ENCODE data around the gene CMTR1. TPM values are rescaled to one million over a fixed set of nuclear protein-coding genes. Genes with fewer than 3 reads are reported as not detected.
"Not testable (repeated sequence)": the region's sequence is repeated elsewhere in the genome, so short reads cannot be mapped to it uniquely, and the experiment has no call there.

CMTR1 gene
- total RNA-seq, 2 experiments from 2014 or later = 32.3 to 42.8 TPM

DNA sequence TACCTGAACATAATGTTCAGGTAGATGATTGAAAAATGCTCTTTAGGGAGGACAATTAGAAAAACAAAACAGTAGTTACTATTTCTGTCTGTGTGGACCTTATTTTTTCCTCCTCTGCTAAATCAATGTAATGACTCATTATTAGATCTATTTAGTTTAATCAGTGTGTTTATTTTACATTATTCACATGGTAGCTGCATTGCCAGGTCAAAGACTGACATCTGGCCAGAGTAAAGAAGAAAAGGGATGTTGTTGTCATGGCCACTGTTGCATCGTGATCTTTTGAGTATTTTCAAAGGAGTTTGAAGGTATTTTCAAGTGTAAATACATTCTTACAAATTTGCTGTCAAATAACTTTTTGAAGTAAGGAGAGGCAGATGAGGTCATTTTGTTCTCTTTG, 5.9 kb downstream of the CMTR1 start:
- Histone ChIP-seq H3K36me3 (ENCODE audit: insufficient read depth, low read length) (peaks cover 79% of the 10 kb centered on the region), H3K4me2 (ENCODE audit: low read length) (no peak overlapping the region), H3K4me3 (ENCODE audit: low read depth, low read length, poor library complexity, severe bottlenecking) (no peak overlapping the region), H3K9me3 (ENCODE audit: low read length) (no peaks in the 10 kb centered on the region), H4K20me1 (ENCODE audit: insufficient read depth, low read length) (no peaks in the 10 kb centered on the region), H3K9me2 (ENCODE audit: insufficient read depth, low read length) (no peaks in the 10 kb centered on the region), H2AFZ (ENCODE audit: low read length) (no peak overlapping the region), H3K4me1 (ENCODE audit: insufficient read depth, low read length, poor library complexity, severe bottlenecking) (peaks cover 15% of the 10 kb centered on the region), H3K27ac (ENCODE audit: low read depth, low read length, poor library complexity, severe bottlenecking) (no peak overlapping the region), H3K79me2 (ENCODE audit: insufficient read depth, low read depth, low read length) (peaks cover 24% of the 10 kb centered on the region; the same call in 1 of the 2 replicates)
- BruUV-seq (replicated peaks) = no TSS peak
- TF ChIP-seq EZH2phosphoT487 (IDR thresholded peaks at IDR 0.05; ENCODE audit: borderline replicate concordance, low read depth, low read length) = no peak
- TF ChIP-seq, protein P1, sequence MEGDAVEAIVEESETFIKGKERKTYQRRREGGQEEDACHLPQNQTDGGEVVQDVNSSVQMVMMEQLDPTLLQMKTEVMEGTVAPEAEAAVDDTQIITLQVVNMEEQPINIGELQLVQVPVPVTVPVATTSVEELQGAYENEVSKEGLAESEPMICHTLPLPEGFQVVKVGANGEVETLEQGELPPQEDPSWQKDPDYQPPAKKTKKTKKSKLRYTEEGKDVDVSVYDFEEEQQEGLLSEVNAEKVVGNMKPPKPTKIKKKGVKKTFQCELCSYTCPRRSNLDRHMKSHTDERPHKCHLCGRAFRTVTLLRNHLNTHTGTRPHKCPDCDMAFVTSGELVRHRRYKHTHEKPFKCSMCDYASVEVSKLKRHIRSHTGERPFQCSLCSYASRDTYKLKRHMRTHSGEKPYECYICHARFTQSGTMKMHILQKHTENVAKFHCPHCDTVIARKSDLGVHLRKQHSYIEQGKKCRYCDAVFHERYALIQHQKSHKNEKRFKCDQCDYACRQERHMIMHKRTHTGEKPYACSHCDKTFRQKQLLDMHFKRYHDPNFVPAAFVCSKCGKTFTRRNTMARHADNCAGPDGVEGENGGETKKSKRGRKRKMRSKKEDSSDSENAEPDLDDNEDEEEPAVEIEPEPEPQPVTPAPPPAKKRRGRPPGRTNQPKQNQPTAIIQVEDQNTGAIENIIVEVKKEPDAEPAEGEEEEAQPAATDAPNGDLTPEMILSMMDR (conservative IDR thresholded peaks at IDR 0.05; ENCODE audit: low read length) = no peak
- intact Hi-C loops (cut with micrococcal nuclease; ENCODE audit: unreplicated experiment) = no loop called here
- POLR2A ChIA-PET = interaction anchor here (0.5 kb wide), 1 partner anchor 24 kb away, joined by 3 read pairs; no protein-coding TSS in a partner anchor
- DNase-seq (ENCODE audit: low spot score) = no peak
- CTCF ChIA-PET (ENCODE audit: unreplicated experiment) = no interaction called here

DNA sequence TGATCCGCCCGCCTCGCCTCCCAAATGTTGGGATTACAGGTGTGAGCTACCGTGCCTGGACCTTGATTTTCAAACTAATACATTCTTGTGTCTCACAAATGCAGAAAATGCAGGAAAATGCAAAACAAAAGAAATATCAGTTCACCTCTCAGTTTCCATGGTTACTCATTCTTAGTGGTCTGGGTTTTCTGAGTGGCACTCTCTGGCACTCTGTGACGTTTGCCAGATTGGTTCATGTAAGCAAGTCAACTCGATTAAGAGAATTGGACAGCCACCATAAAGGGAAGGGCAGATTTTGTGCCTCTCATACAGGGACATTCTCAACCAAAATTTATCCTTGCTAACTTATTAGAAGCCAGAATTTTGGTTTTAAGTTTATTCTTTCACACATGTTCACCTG, 8.6 kb downstream of the CMTR1 start:
- Histone ChIP-seq H3K79me2 (ENCODE audit: insufficient read depth, low read depth, low read length) (peaks cover 7% of the 10 kb centered on the region; the same call in 1 of the 2 replicates), H4K20me1 (ENCODE audit: insufficient read depth, low read length) (no peaks in the 10 kb centered on the region), H3K4me1 (ENCODE audit: insufficient read depth, low read length, poor library complexity, severe bottlenecking) (peaks cover 4% of the 10 kb centered on the region), H3K36me3 (ENCODE audit: insufficient read depth, low read length) (peaks cover 90% of the 10 kb centered on the region), H3K9me2 (ENCODE audit: insufficient read depth, low read length) (no peaks in the 10 kb centered on the region), H3K27ac (ENCODE audit: low read depth, low read length, poor library complexity, severe bottlenecking) (no peak overlapping the region), H3K9me3 (ENCODE audit: low read length) (no peaks in the 10 kb centered on the region), H2AFZ (ENCODE audit: low read length) (no peak overlapping the region), H3K4me3 (ENCODE audit: low read depth, low read length, poor library complexity, severe bottlenecking) (no peak overlapping the region), H3K4me2 (ENCODE audit: low read length) (no peak overlapping the region)
- TF ChIP-seq EZH2phosphoT487 (IDR thresholded peaks at IDR 0.05; ENCODE audit: borderline replicate concordance, low read depth, low read length) = no peak
- TF ChIP-seq, protein P1 (conservative IDR thresholded peaks at IDR 0.05; ENCODE audit: low read length) = no peak
- BruUV-seq (replicated peaks) = no TSS peak
- POLR2A ChIA-PET = interaction anchor here (1.6 to 2.0 kb wide), 2 partner anchors 9 to 14 kb away, joined by 6 to 7 read pairs; partner anchors contain the start of gene CMTR1
- CTCF ChIA-PET (ENCODE audit: unreplicated experiment) = no interaction called here
- DNase-seq (ENCODE audit: low spot score) = no peak
- intact Hi-C loops (cut with micrococcal nuclease; ENCODE audit: unreplicated experiment) = no loop called here

DNA sequence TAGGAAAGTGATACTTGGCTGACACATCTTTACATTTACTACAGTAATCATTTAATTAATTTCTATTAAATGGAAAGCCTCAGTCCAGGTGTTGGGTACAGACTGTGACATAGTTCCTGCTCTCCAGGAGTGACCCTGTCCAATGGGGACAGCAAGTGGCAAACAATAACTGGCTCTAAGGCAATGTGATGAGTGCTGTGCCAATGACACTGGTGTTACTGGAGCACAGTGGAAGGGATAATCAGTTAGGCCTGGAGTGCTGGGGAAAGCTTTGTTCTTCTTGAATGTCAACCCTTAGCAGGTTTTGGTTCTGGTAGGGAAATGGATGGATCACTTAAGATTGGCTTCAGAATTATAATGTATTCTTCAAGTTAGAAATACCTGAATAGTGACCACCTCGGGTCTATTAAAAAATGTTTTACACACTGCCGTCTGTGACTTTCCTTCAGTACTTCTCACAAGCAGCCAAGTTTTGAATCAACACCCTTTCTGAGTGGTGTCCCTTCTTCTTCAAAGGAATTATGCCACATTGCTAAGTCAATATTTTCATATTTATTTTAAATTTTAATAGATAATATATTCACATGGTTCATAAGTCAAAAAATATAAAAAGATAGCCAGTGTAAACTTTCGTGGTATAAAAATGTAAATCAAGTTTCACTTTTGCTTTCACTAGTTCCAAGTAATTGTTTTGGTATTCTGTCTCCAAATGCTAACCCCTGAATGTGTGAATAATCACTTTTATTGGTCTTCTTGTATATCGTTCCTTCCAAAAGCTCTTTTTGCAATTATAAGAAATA, 9.6 kb downstream of the CMTR1 start:
- ChIA-PET CTCF (ENCODE audit: unreplicated experiment) (no interaction called here), POLR2A (interaction anchor here (1.6 to 2.0 kb wide), 2 partner anchors 10 to 13 kb away, joined by 6 to 7 read pairs; partner anchors contain the start of gene CMTR1)

DNA sequence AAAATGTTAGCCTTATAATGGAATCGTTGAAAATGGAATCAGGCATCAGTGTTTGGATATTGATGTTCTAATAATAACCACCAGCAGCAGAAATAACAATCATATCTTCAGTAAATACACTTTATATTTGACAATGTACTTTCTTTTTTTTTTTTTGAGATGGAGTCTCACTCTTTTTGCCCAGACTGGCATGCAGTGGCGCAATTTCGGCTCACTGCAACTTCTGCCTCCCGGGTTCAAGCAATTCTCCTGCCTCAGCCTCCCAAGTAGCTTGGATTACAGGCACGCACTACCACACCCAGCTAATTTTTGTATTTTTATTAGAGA, 10.2 kb downstream of the CMTR1 start:
- DNase-seq (ENCODE audit: low spot score); H2AFZ ChIP-seq (ENCODE audit: low read length); H3K4me1 ChIP-seq (ENCODE audit: insufficient read depth, low read length, poor library complexity, severe bottlenecking); H3K27ac ChIP-seq (ENCODE audit: low read depth, low read length, poor library complexity, severe bottlenecking); CTCF ChIA-PET (ENCODE audit: unreplicated experiment); BruUV-seq (replicated peaks); H3K9me3 ChIP-seq (ENCODE audit: low read length); H3K79me2 ChIP-seq (ENCODE audit: insufficient read depth, low read depth, low read length); POLR2A ChIA-PET; H3K9me2 ChIP-seq (ENCODE audit: insufficient read depth, low read length); intact Hi-C loops (cut with micrococcal nuclease; ENCODE audit: unreplicated experiment); H3K4me3 ChIP-seq (ENCODE audit: low read depth, low read length, poor library complexity, severe bottlenecking); H4K20me1 ChIP-seq (ENCODE audit: insufficient read depth, low read length): not testable (repeated sequence)
- peak overlapping the region; percentile 28 for H3K4me2 ChIP-seq (ENCODE audit: low read length)
- H3K36me3 ChIP-seq (ENCODE audit: insufficient read depth, low read length) = peaks cover 88% of the 10 kb centered on the region

More for the DNA sequence above, 9.6 kb downstream of the CMTR1 start:
- no peak overlapping the region for H3K4me3 ChIP-seq (ENCODE audit: low read depth, low read length, poor library complexity, severe bottlenecking)
- H3K79me2 ChIP-seq (ENCODE audit: insufficient read depth, low read depth, low read length) = peaks cover 7% of the 10 kb centered on the region; the same call in 1 of the 2 replicates
- no peaks in the 10 kb centered on the region for H4K20me1 ChIP-seq (ENCODE audit: insufficient read depth, low read length)
- H2AFZ ChIP-seq (ENCODE audit: low read length) = no peak overlapping the region
- no peak overlapping the region for H3K27ac ChIP-seq (ENCODE audit: low read depth, low read length, poor library complexity, severe bottlenecking)
- no peaks in the 10 kb centered on the region for H3K9me2 ChIP-seq (ENCODE audit: insufficient read depth, low read length)
- H3K4me2 ChIP-seq (ENCODE audit: low read length) = peak overlapping the region; percentile 33
- H3K4me1 ChIP-seq (ENCODE audit: insufficient read depth, low read length, poor library complexity, severe bottlenecking) = peaks cover 4% of the 10 kb centered on the region
- peaks cover 91% of the 10 kb centered on the region for H3K36me3 ChIP-seq (ENCODE audit: insufficient read depth, low read length)
- intact Hi-C loops (cut with micrococcal nuclease; ENCODE audit: unreplicated experiment) = no loop called here
- TF ChIP-seq, protein P1 (conservative IDR thresholded peaks at IDR 0.05; ENCODE audit: low read length) = no peak
- no peak for TF ChIP-seq EZH2phosphoT487 (IDR thresholded peaks at IDR 0.05; ENCODE audit: borderline replicate concordance, low read depth, low read length)
- no TSS peak for BruUV-seq (replicated peaks)
- no peaks in the 10 kb centered on the region for H3K9me3 ChIP-seq (ENCODE audit: low read length)
- DNase-seq (ENCODE audit: low spot score) = no peak
